Adrenal gland (tissue), 12 donors: ENCODE data around the gene MYO1E. TPM values are rescaled to one million over a fixed set of nuclear protein-coding genes. Genes with fewer than 3 reads are reported as not detected.

Experiments used
- DNase-seq, 7 donors: peaks; one replicate each; pipeline ENCODE4 v3.0.0-alpha.2; 2019 to 2020
- H3K27ac ChIP-seq, 5 donors: fragments of 200-600 bp; sonication (generic) in 4 of 5; 1 replicate in 3 of 5; 2 replicates in 2 of 5; pipeline versions ENCODE4 v1.5.1 to v1.8.0; 2016 to 2020; ENCODE audit warnings: mild to moderate bottlenecking in 1 of 5
- H3K27me3 ChIP-seq: fragments of 200-600 bp; 2 replicates; pipeline ENCODE4 v1.8.0; 2021
- H3K36me3 ChIP-seq, 2 donors: fragments of 200-600 bp; replicated peaks in 1 of 2; 1 replicate in 1 of 2; 2 replicates in 1 of 2; pipeline versions ENCODE4 v1.5.1 to v1.8.0; 2018 to 2022
- H3K4me1 ChIP-seq, 2 donors: fragments of 200-600 bp; replicated peaks in 1 of 2; 1 replicate in 1 of 2; 2 replicates in 1 of 2; pipeline versions ENCODE4 v1.5.1 to v1.8.0; 2018 to 2021
- H3K4me3 ChIP-seq, 4 donors: fragments of 200-600 bp; sonication (generic) in 3 of 4; one replicate each; pipeline ENCODE4 v1.5.1; 2016 to 2018
- H3K9me3 ChIP-seq, 3 donors: fragments of 200-600 bp; sonication (generic) in 1 of 3; replicated peaks in 1 of 3; 1 replicate in 2 of 3; 2 replicates in 1 of 3; pipeline versions ENCODE4 v1.5.1 to v1.8.0; 2016 to 2021
- CTCF ChIP-seq, 6 experiments: fragments of 450-650 bp in 4 of 6; fragments of 200-600 bp in 2 of 6; sonication (generic) in 1 of 6; IDR thresholded peaks; 1 replicate in 5 of 6; 2 replicates in 1 of 6; pipeline versions ENCODE4 v1.5.1 to v1.8.0; 2016 to 2021; ENCODE audit warnings: antibody characterized with exemption in 6 of 6, mild to moderate bottlenecking in 2 of 6, moderate library complexity in 1 of 6
- POLR2A ChIP-seq, 2 donors: fragments of 450-650 bp; IDR thresholded peaks; one replicate each; pipeline ENCODE4 v1.6.1; 2017; ENCODE audit warnings: antibody characterized with exemption in 2 of 2, mild to moderate bottlenecking in 2 of 2, moderate library complexity in 1 of 2
- WGBS, 4 donors: extraction: QIAGEN DNeasy Blood & Tissue Kit in 2 of 4; methylation state at CpG; one replicate each; pipeline versions ENCODE4 v1.1.5 to v1.1.7; 2013 to 2017; 5-methylcytosine and 5-hydroxymethylcytosine counted together
- intact Hi-C, 2 donors: fragments of 100-400 bp; cut with DNase I; formaldehyde crosslinking; loops; one replicate each; pipeline versions ENCODE4 v1.14.1 to v1.15.0; 2022 to 2023
- polyA plus RNA-seq, 3 donors: library from polyadenylated mRNA; stranded (reverse); fragments of 200-250 nt in 2 of 3; fragments of 350-450 nt in 1 of 3; fragmentation: Illumina TruSeq in 1 of 3; extraction: RNeasy Lipid Tissue Mini Kit (QIAGEN cat#74804) in 1 of 3; gene quantifications; one replicate each; pipeline ENCODE4 v1.2.3, GENCODE V29; 2013 to 2014
- total RNA-seq, 9 donors: library from RNA; depleted of rRNA in 4 of 9; stranded (reverse); fragments of >200 nt in 4 of 9; fragments of 120-200 nt in 1 of 9; fragmentation: NEBNext Ultra II Directional in 1 of 9; extraction: Animal tissue kit (Norgen Biotek cat#: 25700) in 1 of 9; gene quantifications; one replicate each; pipeline versions ENCODE4 v1.1.0 to v1.2.4, GENCODE V29; 2013 to 2023
- donor health status: healthy with polysubstance abuse.
- donor health status: Bipolar disorder and iron deficiency.
- donor health status: DM: yes; HTN: yes; CAD: no.
- donor health status: DM: no; HTN: no; CAD: no.
- donor health status: DM: no; HTN: no; CAD: no.
- donor health status: DM: yes; HTN: yes; CAD: no.

The MYO1E gene
- total and polyA plus RNA-seq, 12 donors: 11.9 to 50.8 (median 26.0) TPM

- no peaks in the 10 kb centered on the region for H3K36me3 ChIP-seq
- intact Hi-C loops: loop anchor here in 1 of 2 donors (10.0 kb wide), 1 partner anchor 320 kb away; no protein-coding TSS in a partner anchor
- no peak overlapping the region for H3K4me3 ChIP-seq
- no peaks in the 10 kb centered on the region for H3K9me3 ChIP-seq
- DNase-seq: peak in 6 of 7 donors; percentile 24 to 76 (median 47)
- WGBS, 4 donors: 59 to 65% (median 60%) methylated on average over 10 of the region's 10 CpGs
- peak overlapping the region in 2 of 5 donors; percentile 25 to 50 for H3K27ac ChIP-seq
- TF ChIP-seq POLR2A (IDR thresholded peaks at IDR 0.05) (no peak), CTCF (IDR thresholded peaks at IDR 0.05) (peak; percentile 13 to 54 (median 51))
- peaks cover 7 to 13% of the 10 kb centered on the region in 2 donors for H3K4me1 ChIP-seq
- H3K27me3 ChIP-seq: no peaks in the 10 kb centered on the region
These were observed 197.5 kb downstream of the MYO1E start for GRCh38 chr15:59174835-59175831.

GRCh38 chr15:59174151-59174834 lies 198.4 kb downstream of the MYO1E start:
- H3K9me3 ChIP-seq: no peaks in the 10 kb centered on the region
- no peaks in the 10 kb centered on the region for H3K27me3 ChIP-seq
- TF ChIP-seq POLR2A (IDR thresholded peaks at IDR 0.05): no peak
- TF ChIP-seq CTCF (IDR thresholded peaks at IDR 0.05): no peak
- intact Hi-C loops: loop anchor here in 1 of 2 donors (10.0 kb wide), 1 partner anchor 321 kb away; no protein-coding TSS in a partner anchor
- peaks cover 10 to 21% of the 10 kb centered on the region in 2 donors for H3K4me1 ChIP-seq
- DNase-seq: no peak
- no peak overlapping the region for H3K4me3 ChIP-seq
- H3K36me3 ChIP-seq: no peaks in the 10 kb centered on the region
- H3K27ac ChIP-seq: peak overlapping the region in 2 of 5 donors; percentile 25 to 50
- 85 to 88% (median 87%) methylated on average over 12 of the region's 12 CpGs for WGBS, 4 donors

GRCh38 chr15:59173194-59173593 lies 199.5 kb downstream of the MYO1E start:
- no peaks in the 10 kb centered on the region for H3K9me3 ChIP-seq
- TF ChIP-seq CTCF (IDR thresholded peaks at IDR 0.05) (no peak), POLR2A (IDR thresholded peaks at IDR 0.05) (no peak)
- WGBS, 4 donors: 92 to 97% (median 94%) methylated on average over 5 of the region's 5 CpGs
- no peaks in the 10 kb centered on the region for H3K36me3 ChIP-seq
- H3K27ac ChIP-seq: no peak overlapping the region
- DNase-seq: no peak
- H3K4me1 ChIP-seq: peaks cover 21 to 31% of the 10 kb centered on the region in 2 donors
- intact Hi-C loops: loop anchor here in 1 of 2 donors (10.0 kb wide), 1 partner anchor 322 kb away; no protein-coding TSS in a partner anchor
- H3K27me3 ChIP-seq: no peaks in the 10 kb centered on the region
- no peak overlapping the region for H3K4me3 ChIP-seq
